A549 (cell line): Measurements from ENCODE around the gene AAK1. TPM values are rescaled to one million over a fixed set of nuclear protein-coding genes. Genes with fewer than 3 reads are reported as not detected.

Experiments
- ATAC-seq, 2 experiments: fragments of 200-7000 bp in 1 of 2; fragments of >200 bp in 1 of 2; cut with Nextera tagmentation in 1 of 2; cut with Tn5 transposase in 1 of 2; 3 replicates each; pipeline versions ENCODE4 v1.8.0 to v1.9.1; 2018 to 2020; ENCODE audit warnings: mild to moderate bottlenecking in 1 of 2, moderate library complexity in 1 of 2
- CTCF ChIA-PET: fragments of 300-600 bp; sonication (Branson Sonifier 250); formaldehyde crosslinking; extraction: SDS; loops from one replicate; lab custom pipeline; 2021; ENCODE audit warnings: antibody characterized with exemption, inconsistent platforms; lab: Yijun Ruan, JAX
- POLR2A ChIA-PET: fragments of 350-600 bp; formaldehyde crosslinking; extraction: SDS; loops from one replicate; lab custom pipeline; 2021; ENCODE audit warnings: antibody characterized with exemption, inconsistent platforms; lab: Yijun Ruan, JAX
- DNase-seq, 2 experiments: peaks; one replicate each; pipeline versions ENCODE4 v3.0.0 to v3.0.0-alpha.2; 2011 to 2016; ENCODE audit warnings: low read depth in 1 of 2, low spot score in 1 of 2
- FAIRE-seq: peaks from 2 replicates; lab custom pipeline; 2011; peaks lifted over from hg19 to GRCh38; lab: Jason Lieb, UNC
- H3K27ac ChIP-seq, 2 experiments: fragments of >200 bp; sonication (Bioruptor Twin); formaldehyde crosslinking; 3 replicates each; pipeline ENCODE4 v1.5.1; 2016 to 2017
- H3K4me1 ChIP-seq: fragments of >200 bp; sonication (Bioruptor Twin); formaldehyde crosslinking; 3 replicates; pipeline ENCODE4 v1.6.1; 2016
- H3K4me2 ChIP-seq: fragments of >200 bp; sonication (Bioruptor Twin); formaldehyde crosslinking; 3 replicates; pipeline ENCODE4 v1.6.1; 2016
- H3K4me3 ChIP-seq: fragments of >200 bp; sonication (Bioruptor Twin); formaldehyde crosslinking; 3 replicates; pipeline ENCODE4 v1.5.1; 2016
- H3K9me3 ChIP-seq: fragments of >200 bp; sonication (Bioruptor Twin); formaldehyde crosslinking; 3 replicates; pipeline ENCODE4 v1.6.1; 2016
- CBX8 ChIP-seq: fragments of 200-600 bp; sonication (generic); IDR thresholded peaks from 2 replicates; pipeline ENCODE4 v1.6.1; 2016
- CHD4 ChIP-seq: fragments of 200-600 bp; sonication (generic); IDR thresholded peaks from 2 replicates; pipeline ENCODE4 v1.6.1; 2016; ENCODE audit warnings: antibody characterized with exemption, mild to moderate bottlenecking, borderline replicate concordance
- EHF ChIP-seq: fragments of 250-450 bp; sonication (Bioruptor Pico); IDR thresholded peaks from 2 replicates; pipeline ENCODE4 v1.5.0; 2020; ENCODE audit warnings: mild to moderate bottlenecking
- EP300 ChIP-seq, 2 experiments: fragments of >200 bp; sonication (Bioruptor Twin); formaldehyde crosslinking; IDR thresholded peaks; 2 replicates in 1 of 2; 3 replicates in 1 of 2; pipeline ENCODE4 v1.6.1; 2016 to 2017
- ESRRA ChIP-seq: fragments of 150-350 bp; IDR thresholded peaks from 2 replicates; pipeline ENCODE4 v1.6.1; 2014; ENCODE audit warnings: mild to moderate bottlenecking, low read length, borderline replicate concordance
- FOSB ChIP-seq: fragments of 250-450 bp; sonication (Bioruptor Pico); IDR thresholded peaks from 2 replicates; pipeline ENCODE4 v1.5.0; 2020; ENCODE audit warnings: mild to moderate bottlenecking, moderate library complexity
- FOXS1 ChIP-seq: fragments of 250-450 bp; sonication (Bioruptor Pico); IDR thresholded peaks from 2 replicates; pipeline ENCODE4 v1.5.0; 2020; ENCODE audit warnings: mild to moderate bottlenecking, moderate library complexity
- HDAC2 ChIP-seq: fragments of 200-600 bp; sonication (generic); IDR thresholded peaks from 2 replicates; pipeline ENCODE4 v1.6.1; 2016
- HOXA7 ChIP-seq: fragments of 250-450 bp; sonication (Bioruptor Pico); IDR thresholded peaks from 2 replicates; pipeline ENCODE4 v1.5.0; 2020; ENCODE audit warnings: mild to moderate bottlenecking, moderate library complexity
- JUN ChIP-seq, 2 experiments: fragments of >200 bp; sonication (Bioruptor Twin); formaldehyde crosslinking; IDR thresholded peaks; 2 replicates in 1 of 2; 3 replicates in 1 of 2; pipeline ENCODE4 v1.6.1; 2016 to 2017
- KDM1A ChIP-seq: fragments of 200-600 bp; sonication (generic); IDR thresholded peaks from 2 replicates; pipeline ENCODE4 v1.6.1; 2016; ENCODE audit warnings: low read depth, mild to moderate bottlenecking
- KDM5A ChIP-seq: fragments of 200-600 bp; sonication (generic); IDR thresholded peaks from 2 replicates; pipeline ENCODE4 v1.6.1; 2016; ENCODE audit warnings: antibody characterized with exemption, mild to moderate bottlenecking
- MAFK ChIP-seq: fragments of 450-650 bp; IDR thresholded peaks from 2 replicates; pipeline ENCODE4 v1.6.1; 2014; ENCODE audit not compliant: partially characterized antibody
- MAX ChIP-seq: IDR thresholded peaks from 2 replicates; pipeline ENCODE4 v1.6.1; 2012
- MYC ChIP-seq: IDR thresholded peaks from 2 replicates; pipeline ENCODE4 v1.6.1; 2012; ENCODE audit warnings: mild to moderate bottlenecking, inconsistent platforms, low read length, improper control_type of control experiment, borderline replicate concordance
- NFE2L2 ChIP-seq: fragments of 150-350 bp; conservative IDR thresholded peaks from 2 replicates; pipeline ENCODE4 v1.6.1; 2014; ENCODE audit warnings: low read length
- NPAS2 ChIP-seq: fragments of 250-450 bp; sonication (Bioruptor Pico); IDR thresholded peaks from 2 replicates; pipeline ENCODE4 v1.8.0; 2022; ENCODE audit warnings: mild to moderate bottlenecking, moderate library complexity, borderline replicate concordance
- PBX3 ChIP-seq: IDR thresholded peaks from 2 replicates; pipeline ENCODE4 v1.6.1; 2012
- POLR2A ChIP-seq: IDR thresholded peaks from 2 replicates; pipeline ENCODE4 v1.6.1; 2012; ENCODE audit warnings: mild to moderate bottlenecking, low read length
- POLR2AphosphoS2 ChIP-seq: conservative IDR thresholded peaks from 2 replicates; pipeline ENCODE4 v1.6.1; 2012; ENCODE audit warnings: low read length, improper control_type of control experiment, inconsistent platforms
- RAD21 ChIP-seq, 2 experiments: fragments of >200 bp in 1 of 2; sonication (Bioruptor Twin) in 1 of 2; formaldehyde crosslinking in 1 of 2; IDR thresholded peaks in 1 of 2; conservative IDR thresholded peaks in 1 of 2; 2 replicates in 1 of 2; 3 replicates in 1 of 2; pipeline ENCODE4 v1.6.1; 2012 to 2018; ENCODE audit warnings: inconsistent platforms in 1 of 2
- TP53 ChIP-seq: fragments of 250-450 bp; sonication (Bioruptor Pico); IDR thresholded peaks from 2 replicates; pipeline ENCODE4 v1.5.0; 2021; ENCODE audit warnings: mild to moderate bottlenecking, moderate library complexity
- ZNF302 ChIP-seq: fragments of 250-450 bp; sonication (Bioruptor Pico); IDR thresholded peaks from 2 replicates; pipeline ENCODE4 v1.9.0; 2021; ENCODE audit warnings: inconsistent platforms, mild to moderate bottlenecking, moderate library complexity
- ZSCAN20 ChIP-seq: fragments of 250-450 bp; sonication (Bioruptor Pico); IDR thresholded peaks from 2 replicates; pipeline ENCODE4 v1.8.0; 2022; ENCODE audit warnings: mild to moderate bottlenecking, moderate library complexity
- WGBS: methylation state at CpG from one replicate; pipeline ENCODE4 v1.1.6; 2017; ENCODE audit errors: missing lambda C conversion rate; 5-methylcytosine and 5-hydroxymethylcytosine counted together
- polyA plus RNA-seq, 4 experiments: library from polyadenylated mRNA; depleted of rRNA in 3 of 4; stranded (reverse); fragments of >200 nt; fragmentation: RNase III in 1 of 4; extraction: RNeasy Plus Mini Kit Qiagen cat#74134 plus additional on column Dnase treatment in 1 of 4; gene quantifications; 2 replicates in 3 of 4; 3 replicates in 1 of 4; pipeline ENCODE4 v1.2.3, GENCODE V29; 2011 to 2017
- TF ChIP-seq, protein P1 (sequence below): IDR thresholded peaks from 2 replicates; pipeline ENCODE4 v1.6.1; 2012; ENCODE audit warnings: low read depth, borderline replicate concordance

AAK1 gene
- polyA plus RNA-seq, 2 of the 4 experiments (the other 2 are of a cell fraction) = 15.9 to 25.7 TPM

- Histone ChIP-seq H3K4me2 (peak overlapping the region; percentile 31; the same call in 2 of the 3 replicates), H3K9me3 (no peaks in the 10 kb centered on the region), H3K4me1 (peaks cover 13% of the 10 kb centered on the region; the same call in 2 of the 3 replicates), H3K27ac (0 out of 6 replicates have a peak overlapping the region, but pooled peaks of 1 of the 2 experiments have one; percentile 1), H3K4me3 (no peak overlapping the region)
- FAIRE-seq (no peak), DNase-seq (no peak), ATAC-seq (peak in 1 of 2 experiments; percentile 42; a peak in 2 of 6 replicates)
- ChIA-PET POLR2A (no interaction called here), CTCF (interaction anchor here (0.9 kb wide), 1 partner anchor 90 kb away, joined by 3 read pairs; no protein-coding TSS in a partner anchor)
- TF ChIP-seq RAD21 (conservative IDR thresholded peaks at IDR 0.05 in 1 of 2, IDR thresholded peaks at IDR 0.05 in 1 of 2) = no peak
- no peak for TF ChIP-seq ZSCAN20 (CRISPR knock-in tag)
- no peak for TF ChIP-seq ZNF302 (CRISPR knock-in tag)
- no peak for TF ChIP-seq JUN (IDR thresholded peaks at IDR 0.05)
- TF ChIP-seq MAX = no peak
- no peak for TF ChIP-seq ESRRA
- no peak for TF ChIP-seq KDM1A
- no peak for TF ChIP-seq EHF (CRISPR knock-in tag)
- TF ChIP-seq HOXA7 (CRISPR knock-in tag) = no peak
- no peak for TF ChIP-seq KDM5A
- no peak for TF ChIP-seq TP53
- TF ChIP-seq CHD4 = no peak
- TF ChIP-seq FOSB (CRISPR knock-in tag) = no peak
- TF ChIP-seq PBX3 = no peak
- TF ChIP-seq POLR2AphosphoS2 = no peak
- TF ChIP-seq MAFK = no peak
- TF ChIP-seq CBX8 = no peak
- TF ChIP-seq NPAS2 = no peak
- TF ChIP-seq MYC = no peak
- no peak for TF ChIP-seq POLR2A
- 78% methylated on average over 1 of the region's 1 CpG for WGBS
Measured at GRCh38 chr2:69624611-69625010, 18.9 kb downstream of the AAK1 start.

GRCh38 chr2:69624131-69624530, 19.4 kb downstream of the AAK1 start:
- 32% methylated on average over 1 of the region's 1 CpG for WGBS
- no peak for ATAC-seq
- no peak for TF ChIP-seq NFE2L2
- TF ChIP-seq EP300 (IDR thresholded peaks at IDR 0.05) = no peak
- no peak for TF ChIP-seq FOXS1 (CRISPR knock-in tag)
- TF ChIP-seq KDM1A = no peak
- TF ChIP-seq, protein P1, sequence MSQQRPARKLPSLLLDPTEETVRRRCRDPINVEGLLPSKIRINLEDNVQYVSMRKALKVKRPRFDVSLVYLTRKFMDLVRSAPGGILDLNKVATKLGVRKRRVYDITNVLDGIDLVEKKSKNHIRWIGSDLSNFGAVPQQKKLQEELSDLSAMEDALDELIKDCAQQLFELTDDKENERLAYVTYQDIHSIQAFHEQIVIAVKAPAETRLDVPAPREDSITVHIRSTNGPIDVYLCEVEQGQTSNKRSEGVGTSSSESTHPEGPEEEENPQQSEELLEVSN = no peak
- no peak for TF ChIP-seq MAX
- no peak for TF ChIP-seq POLR2A
- no peak for TF ChIP-seq MYC
- no peak for TF ChIP-seq HDAC2
- TF ChIP-seq, all 56 proteins: peak for 0
- Histone ChIP-seq H3K4me2 (no peak overlapping the region), H3K4me1 (peaks cover 13% of the 10 kb centered on the region; the same call in 2 of the 3 replicates), H3K27ac (no peak overlapping the region), H3K4me3 (no peak overlapping the region), H3K9me3 (no peaks in the 10 kb centered on the region)
- POLR2A ChIA-PET = no interaction called here
- CTCF ChIA-PET = no interaction called here
- FAIRE-seq = no peak
- no peak for DNase-seq
